Adipose tissue (tissue), 3 donors: ENCODE measurements around the gene VTI1A. TPM values are rescaled to one million over a fixed set of nuclear protein-coding genes. Genes with fewer than 3 reads are reported as not detected.

Experiments
- H3K27ac ChIP-seq: one replicate; pipeline ENCODE4 v1.5.1; 2013; ENCODE audit warnings: low read depth, low read length
- whole genome bisulfite sequencing, 3 donors: extraction: QIAGEN DNeasy Blood & Tissue Kit; methylation state at CpG; one replicate each; pipeline ENCODE4 v1.1.7; 2013; 5-methylcytosine and 5-hydroxymethylcytosine counted together
- polyA plus RNA-seq, 3 donors: library from polyadenylated mRNA; stranded (reverse); fragments of 200-250 nt; gene quantifications; one replicate each; pipeline ENCODE4 v1.2.3, GENCODE V29; 2013
- donor health status: healthy with polysubstance abuse.
- donor health status: Bipolar disorder and iron deficiency.
- donor health status: healthy.

Gene VTI1A
- polyA plus RNA-seq, 3 donors: 5.6 to 15.2 (median 13.5) TPM

DNA sequence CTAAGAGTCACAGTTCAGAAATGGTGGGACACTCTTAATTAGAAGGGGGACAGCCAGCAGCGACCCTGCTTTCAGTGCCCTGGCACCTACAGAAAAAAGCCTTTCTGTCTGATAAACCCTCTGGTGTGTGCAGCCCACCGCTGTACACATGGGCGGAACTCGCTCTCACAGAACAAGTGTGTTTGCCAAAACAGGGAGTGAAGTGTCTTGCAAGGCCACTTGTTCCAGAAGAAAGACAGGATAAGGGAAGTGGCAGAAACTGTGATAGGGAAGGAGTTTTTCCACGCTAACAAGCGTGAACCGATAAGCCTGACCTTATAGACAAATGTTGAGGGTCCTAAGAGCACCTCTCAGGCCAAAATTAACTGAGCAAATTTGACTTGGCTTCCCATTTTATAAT, 299.3 kb downstream of the VTI1A start:
- no peak overlapping the region for H3K27ac ChIP-seq
- WGBS, 3 donors: 42 to 88% (median 88%) methylated on average over 7 of the region's 7 CpGs

DNA sequence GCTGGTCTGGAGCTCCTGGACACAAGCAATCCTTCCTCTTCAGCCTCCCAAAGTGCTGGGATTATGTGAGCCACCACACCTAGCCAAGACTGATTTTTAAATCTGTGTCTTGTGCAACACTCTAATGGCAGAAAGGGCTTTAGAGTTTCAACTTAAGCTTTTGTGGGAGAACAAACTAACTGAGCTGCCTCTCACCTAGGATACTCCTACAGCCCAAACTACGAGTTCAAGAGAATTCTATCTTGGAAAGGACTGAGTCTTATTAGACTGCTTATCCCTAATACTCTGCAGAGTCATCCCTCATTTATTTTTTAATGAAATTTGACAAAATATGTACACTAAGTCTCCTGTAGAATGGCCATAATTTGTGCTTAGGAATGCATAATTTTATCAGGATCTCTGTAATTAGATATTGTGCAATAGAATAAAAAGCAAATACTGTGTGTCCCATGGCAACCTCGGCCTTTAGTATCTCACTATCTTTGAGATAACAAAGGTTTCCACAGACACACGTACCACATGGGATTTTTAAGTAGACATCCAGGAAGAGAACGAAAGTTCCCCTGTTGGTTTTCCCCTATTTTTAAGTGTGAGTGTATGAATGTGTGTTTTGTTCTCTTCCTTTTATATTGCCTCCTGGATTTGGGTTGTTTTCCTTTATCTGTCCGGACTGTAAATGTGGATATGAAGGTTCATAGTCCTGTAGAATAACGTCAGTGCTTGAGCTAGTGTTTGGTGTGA, 303.6 kb downstream of the VTI1A start:
- H3K27ac ChIP-seq: no peak overlapping the region
- 45 to 75% (median 71%) methylated on average over 6 of the region's 6 CpGs for WGBS, 3 donors

DNA sequence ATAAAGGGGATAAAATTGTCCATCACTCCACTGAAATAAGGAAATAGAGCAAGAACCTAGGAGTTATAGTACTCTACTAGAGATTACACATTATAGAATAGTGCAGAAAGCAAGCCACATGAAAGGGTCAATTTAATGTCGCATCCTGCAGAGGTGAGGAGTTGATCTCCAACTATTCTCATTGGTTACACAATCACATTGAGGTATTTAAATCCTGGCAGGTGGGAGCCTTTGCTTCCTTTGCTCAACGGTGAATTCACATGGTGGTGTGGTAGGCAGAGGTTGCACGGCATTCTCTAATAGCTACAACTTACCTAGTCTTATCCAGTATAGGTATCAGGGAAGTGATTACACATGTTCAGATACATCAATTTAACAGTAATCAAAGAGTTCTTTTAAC, 304.6 kb downstream of the VTI1A start:
- H3K27ac ChIP-seq: no peak overlapping the region
- WGBS, 3 donors: 86 to 92% (median 90%) methylated on average over 3 of the region's 3 CpGs

DNA sequence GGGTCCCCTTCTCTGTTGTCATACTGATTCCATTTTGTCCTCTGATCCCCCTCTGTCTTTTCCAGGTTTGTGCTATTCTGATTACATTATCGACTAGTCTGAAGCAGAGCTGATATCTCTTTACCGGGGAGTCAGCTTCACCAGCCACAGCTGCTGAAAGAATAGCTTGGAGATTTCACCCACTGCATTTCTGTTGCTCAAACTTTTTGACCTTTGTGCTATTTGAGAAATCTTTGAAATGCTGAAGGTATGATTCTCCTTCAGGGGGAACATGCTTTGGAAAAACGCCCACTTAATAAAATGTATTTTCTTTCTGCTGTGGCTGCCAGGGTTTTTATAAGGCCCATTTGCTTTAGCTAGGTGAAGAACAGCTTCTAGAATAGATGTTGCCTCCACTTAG, 305.3 kb downstream of the VTI1A start:
- 68 to 77% (median 76%) methylated on average over 3 of the region's 3 CpGs for WGBS, 3 donors
- no peak overlapping the region for H3K27ac ChIP-seq

DNA sequence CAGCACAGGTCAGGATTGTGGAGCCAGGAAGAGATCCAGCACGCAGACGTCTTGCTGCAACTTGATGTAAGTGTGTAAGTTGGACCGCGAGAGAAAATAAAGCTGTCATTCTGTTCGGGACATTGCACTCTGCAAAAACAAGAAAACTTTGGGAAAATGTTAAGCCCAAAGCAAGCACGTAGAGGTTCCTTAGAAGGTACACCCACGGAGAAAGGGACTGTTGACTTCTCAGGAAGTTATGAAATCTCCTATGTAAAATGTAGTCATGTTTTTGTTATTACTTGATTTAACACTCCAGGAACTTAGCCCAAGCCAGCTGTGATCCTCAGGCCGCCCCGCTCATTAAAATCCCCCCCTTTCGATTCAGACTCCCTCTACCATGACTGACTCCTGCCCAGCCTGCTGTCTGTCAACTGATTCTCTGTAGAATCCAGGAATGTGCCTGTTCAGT, 307.0 kb downstream of the VTI1A start:
- WGBS, 3 donors: 50 to 76% (median 54%) methylated on average over 10 of the region's 10 CpGs
- no peak overlapping the region for H3K27ac ChIP-seq

DNA sequence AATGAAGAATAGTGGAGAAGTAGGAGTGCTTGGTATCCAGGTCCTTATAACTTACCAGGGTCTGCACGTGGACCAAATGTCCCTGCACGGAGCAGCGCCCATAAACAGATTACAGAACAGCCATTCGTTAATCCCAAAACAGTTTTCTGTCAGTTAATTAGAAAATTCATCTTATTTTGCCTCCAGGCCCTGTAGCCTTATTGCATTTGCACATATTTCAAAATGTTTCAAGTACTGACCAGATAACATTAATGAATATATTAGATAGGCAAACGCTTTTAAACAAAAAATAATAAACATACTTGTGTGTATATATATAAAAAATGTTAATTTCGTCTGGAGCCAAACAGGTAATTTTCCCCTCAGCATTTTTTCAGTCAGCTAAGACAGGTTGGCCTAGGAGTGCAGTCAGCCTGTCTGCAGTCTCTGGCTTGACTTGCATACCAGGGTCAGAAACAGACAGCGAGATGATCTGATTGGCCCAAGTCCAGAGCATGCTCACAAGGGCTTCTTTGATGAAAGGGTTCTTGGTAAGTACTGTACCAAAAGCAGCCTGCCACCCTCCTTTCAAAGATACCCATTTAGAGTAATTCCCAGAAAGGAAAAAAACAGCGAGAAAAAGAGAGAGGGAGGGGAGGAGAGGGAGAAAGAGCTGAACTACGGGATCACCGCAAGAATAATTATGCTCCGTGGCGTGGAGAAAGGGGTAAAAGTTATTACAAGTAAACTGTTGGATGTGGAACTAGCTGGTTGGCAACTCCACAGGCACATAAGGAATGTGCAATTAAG, 308.6 kb downstream of the VTI1A start:
- 83 to 90% (median 87%) methylated on average over 12 of the region's 12 CpGs for WGBS, 3 donors

DNA sequence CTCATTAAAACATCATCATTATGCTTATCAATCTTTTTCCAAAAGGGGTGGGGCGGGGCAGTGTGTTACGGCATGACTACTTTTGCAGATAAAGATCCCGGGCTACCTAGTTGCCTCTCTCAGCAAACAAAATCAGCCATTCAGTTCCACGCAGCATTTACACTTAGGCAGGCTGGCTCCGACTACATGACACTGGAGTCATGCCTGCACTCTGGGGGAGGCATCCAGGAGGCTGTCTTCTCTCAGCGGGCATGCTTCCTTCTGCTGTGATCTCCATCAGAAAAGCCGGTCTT, 309.2 kb downstream of the VTI1A start:
- no peak overlapping the region for H3K27ac ChIP-seq
- 65 to 83% (median 81%) methylated on average over 7 of the region's 7 CpGs for whole genome bisulfite sequencing, 3 donors

More for the DNA sequence above, 308.6 kb downstream of the VTI1A start:
- H3K27ac ChIP-seq: no peak overlapping the region

DNA sequence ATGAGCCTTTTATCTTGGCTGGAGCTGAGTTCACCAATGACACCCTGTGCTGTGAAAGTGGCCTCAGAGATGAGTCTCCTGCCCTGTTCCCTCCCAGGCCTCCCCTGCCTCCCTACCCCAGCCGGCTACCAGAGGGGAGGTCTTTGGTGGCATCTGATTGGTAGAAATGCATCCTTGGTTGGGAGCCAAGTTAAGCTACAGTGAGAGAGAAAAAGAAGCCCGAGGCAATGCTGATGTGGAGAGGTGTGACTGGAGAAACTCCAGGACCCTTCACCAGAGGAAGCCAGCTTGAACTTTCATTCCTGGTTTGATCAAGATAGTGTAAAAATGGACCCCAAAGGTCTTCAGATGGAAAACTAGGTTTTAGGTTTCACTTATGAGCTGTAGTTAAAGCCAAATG, 311.9 kb downstream of the VTI1A start:
- no peak overlapping the region for H3K27ac ChIP-seq
- 78 to 88% (median 79%) methylated on average over 2 of the region's 2 CpGs for WGBS, 3 donors

DNA sequence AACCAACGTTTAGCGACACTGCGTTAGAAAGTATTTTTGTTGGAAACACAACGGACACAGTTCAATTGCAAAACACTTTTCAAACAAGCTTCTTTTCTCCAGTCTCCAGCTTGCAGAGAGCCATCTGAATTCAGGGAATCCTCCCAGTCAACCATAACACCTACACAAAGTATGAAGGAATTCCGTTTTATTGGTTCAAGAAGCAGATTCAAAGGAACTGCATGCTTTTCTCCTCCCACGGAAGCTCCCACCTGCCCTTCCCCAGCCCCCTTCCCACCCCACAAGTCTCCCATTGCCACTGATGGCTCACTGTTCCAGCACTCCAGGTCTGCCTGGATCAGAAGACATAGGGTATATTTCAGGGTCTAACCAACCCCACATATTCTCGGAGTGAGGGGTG, 312.5 kb downstream of the VTI1A start:
- H3K27ac ChIP-seq: no peak overlapping the region
- 89 to 98% (median 91%) methylated on average over 7 of the region's 7 CpGs for WGBS, 3 donors

DNA sequence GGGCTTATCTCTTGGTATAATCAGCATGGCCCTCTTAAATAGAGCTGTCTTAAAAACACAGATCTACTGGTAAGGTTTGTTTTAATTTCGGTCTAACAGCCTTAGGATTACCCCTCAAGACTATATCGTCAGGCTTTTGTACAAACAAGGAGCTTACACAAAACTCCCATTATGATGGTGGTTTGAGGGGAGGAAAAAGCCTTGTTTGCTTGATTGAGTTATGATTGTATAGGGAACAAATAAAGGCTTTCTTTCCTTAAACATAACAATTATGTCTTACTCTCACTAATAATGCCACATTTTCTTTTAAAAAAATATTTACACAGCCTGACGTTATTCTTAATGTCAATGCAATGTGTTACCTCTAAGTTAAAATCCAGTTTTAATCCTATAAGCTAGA, 314.2 kb downstream of the VTI1A start:
- H3K27ac ChIP-seq: no peak overlapping the region
- 89 to 96% (median 89%) methylated on average over 3 of the region's 3 CpGs for WGBS, 3 donors

DNA sequence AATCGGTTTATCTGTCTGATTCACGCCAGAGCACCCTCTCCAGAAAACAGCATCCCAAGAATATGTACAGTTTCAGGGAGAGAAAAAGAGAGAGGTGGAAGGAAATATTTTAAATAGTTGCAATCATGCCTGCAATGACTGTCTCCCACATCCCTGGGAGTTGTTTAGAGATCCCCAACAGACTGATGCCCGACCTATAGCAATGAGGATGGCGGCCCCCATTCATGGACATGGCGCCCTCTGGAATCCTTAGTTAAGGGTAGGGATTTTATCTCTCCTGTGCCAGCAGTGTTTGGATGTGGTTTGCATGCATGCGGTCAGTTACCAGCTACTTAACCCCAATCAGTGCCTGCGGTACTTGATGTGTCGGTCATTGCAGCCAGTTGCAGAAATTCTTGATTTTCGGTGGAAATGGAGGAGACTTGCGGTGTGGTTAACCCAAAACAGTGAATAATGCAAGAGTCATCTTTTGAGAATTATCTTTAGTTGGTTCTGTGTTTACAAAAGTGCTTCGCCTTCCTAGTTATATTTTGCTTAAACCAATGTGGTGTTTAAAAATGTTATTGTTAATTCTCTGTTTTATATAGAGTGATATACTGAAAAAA, 317.0 kb downstream of the VTI1A start:
- whole genome bisulfite sequencing, 3 donors: 94 to 98% (median 98%) methylated on average over 11 of the region's 11 CpGs
- no peak overlapping the region for H3K27ac ChIP-seq

DNA sequence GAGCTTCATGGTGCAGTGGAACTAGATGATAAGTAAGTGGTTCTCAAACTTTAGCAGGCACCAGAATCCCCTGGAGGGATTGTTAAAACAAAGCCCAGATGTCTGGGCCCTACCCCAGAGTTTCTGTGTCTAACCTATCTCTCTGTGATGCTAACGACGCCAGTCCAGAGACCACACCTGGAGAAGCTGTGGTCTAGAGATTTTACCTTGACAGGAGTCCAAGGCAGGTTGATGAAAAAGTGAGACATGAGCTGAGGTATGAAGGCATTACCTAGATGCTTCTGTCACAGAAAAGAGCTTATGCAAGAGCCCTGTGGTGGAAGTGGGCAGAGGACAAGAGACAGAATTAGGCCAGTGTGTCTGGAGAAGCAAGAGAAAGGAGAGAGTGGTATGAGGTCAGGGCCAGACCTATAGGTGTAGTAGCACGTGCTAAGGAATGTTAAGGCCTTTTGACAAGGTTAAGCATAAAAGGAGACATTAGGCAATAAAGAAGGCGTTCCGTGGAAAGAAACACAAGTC, 318.8 kb downstream of the VTI1A start:
- 94 to 96% (median 95%) methylated on average over 5 of the region's 5 CpGs for WGBS, 3 donors
- no peak overlapping the region for H3K27ac ChIP-seq

DNA sequence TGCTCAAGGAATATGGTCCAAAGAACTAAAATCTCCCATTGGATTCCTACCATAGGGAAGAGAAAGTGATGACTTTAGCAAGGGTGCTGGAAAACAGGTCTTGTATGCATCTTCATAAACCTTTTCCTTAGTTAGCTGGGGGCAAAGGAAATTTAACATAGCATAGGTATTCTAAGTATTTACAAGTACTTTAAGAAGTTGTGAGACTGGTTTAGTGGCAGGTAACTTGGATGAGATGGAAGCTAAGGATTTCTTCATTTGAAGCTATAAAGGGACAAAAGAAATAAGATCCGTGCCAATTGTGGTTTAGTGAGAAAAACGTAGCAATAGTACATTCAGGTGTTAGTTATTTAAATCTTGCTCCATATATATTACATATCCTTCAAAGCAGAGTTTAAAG, 319.6 kb downstream of the VTI1A start:
- WGBS, 3 donors: 87 to 91% (median 90%) methylated on average over 2 of the region's 2 CpGs
- H3K27ac ChIP-seq: no peak overlapping the region

DNA sequence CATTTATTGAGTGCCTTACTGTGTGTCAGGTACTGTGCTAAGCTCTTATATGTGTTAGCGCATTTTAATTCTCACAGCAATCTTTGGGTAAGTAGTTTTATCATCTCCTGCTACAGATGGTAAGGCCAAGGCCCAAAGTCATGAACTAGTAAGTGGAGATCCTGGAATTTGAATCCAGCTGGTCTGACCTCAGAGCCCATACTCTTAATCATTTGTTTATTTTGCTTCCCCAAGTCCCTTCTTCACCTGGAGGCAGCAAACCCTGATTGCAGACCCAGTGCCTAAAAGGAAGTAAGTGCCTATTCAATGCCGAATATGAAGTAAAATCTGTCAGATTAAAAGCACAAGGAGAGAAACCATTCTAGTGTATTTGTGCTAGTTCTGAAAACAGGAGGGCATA, 320.1 kb downstream of the VTI1A start:
- WGBS, 3 donors: 90 to 93% (median 92%) methylated on average over 2 of the region's 2 CpGs
- no peak overlapping the region for H3K27ac ChIP-seq

DNA sequence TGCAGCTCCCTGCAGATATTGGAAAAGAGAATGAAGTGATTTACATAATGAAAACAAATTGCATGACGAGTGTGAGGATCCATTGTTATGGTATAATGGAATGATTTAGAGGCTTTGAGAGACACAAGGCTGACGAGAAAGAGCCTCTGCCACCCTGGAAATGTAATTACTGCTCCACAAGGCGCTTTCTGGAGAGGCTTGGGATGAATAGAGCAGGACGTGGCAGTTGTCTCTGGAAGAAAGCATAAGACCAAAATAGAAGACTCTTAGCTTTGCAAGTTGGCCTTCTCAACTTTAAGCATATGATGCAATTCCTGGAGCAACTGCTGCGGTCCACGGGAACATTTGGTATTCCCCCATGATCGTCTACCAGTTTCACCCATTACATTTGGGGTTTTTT, 321.1 kb downstream of the VTI1A start:
- no peak overlapping the region for H3K27ac ChIP-seq
- WGBS, 3 donors: 88 to 96% (median 90%) methylated on average over 7 of the region's 7 CpGs

DNA sequence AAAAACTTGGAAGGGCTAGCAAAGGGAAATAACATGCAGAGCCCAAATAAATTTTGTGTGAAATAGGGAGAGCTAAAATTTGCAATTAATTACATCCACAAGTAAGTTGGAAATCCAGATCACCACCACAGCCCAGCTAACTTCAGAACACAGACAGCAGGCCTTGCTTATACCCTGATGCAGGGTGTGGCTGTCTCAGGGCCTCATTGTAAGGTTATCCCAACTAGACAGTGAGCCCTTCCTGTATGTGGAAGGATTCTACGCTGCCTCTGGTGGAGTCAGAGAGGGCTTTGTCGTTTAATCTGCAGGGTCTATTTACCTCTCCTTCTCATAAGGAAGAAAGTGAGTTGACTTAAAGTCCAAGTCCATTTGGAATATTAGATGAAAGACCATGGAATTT, 322.1 kb downstream of the VTI1A start:
- WGBS, 3 donors: 87 to 93% (median 89%) methylated on average over 2 of the region's 2 CpGs

DNA sequence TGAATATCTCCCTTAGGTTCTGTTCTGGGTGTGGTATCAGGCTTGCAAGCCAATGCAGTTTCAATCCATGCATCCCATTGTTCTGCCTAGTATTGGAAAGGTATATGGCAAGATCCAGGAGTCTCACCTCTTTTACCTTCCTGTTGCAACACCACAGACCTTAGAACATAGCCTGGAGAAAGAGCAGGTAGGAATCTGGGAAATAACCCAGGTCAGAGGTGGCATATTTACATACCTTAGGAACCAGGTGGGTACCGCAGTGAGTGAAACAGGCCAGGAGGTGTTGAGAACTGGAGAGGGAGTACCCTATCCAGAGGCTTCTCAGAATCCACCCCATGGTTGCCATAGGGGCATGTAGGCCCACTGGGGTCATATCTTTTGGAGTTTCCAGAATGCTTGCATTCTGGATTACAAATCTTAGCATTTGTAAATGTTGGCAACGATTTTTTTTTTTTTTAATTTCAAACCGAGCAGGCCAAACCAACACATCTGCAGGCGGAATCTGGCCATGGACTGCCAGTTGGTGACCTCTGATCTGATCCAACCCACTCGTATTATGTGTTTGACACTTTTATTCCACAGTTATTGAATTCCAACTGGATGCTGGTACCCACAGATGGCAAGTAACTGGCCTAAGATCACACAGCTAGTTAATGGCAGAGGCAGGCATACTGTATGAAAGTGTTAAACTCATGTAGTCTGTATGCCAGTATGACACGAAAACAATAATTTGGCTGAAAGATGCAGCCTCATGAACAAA, 322.8 kb downstream of the VTI1A start:
- WGBS, 3 donors: 87 to 94% (median 92%) methylated on average over 6 of the region's 6 CpGs
- no peak overlapping the region for H3K27ac ChIP-seq

More for the DNA sequence above, 322.1 kb downstream of the VTI1A start:
- H3K27ac ChIP-seq: no peak overlapping the region

DNA sequence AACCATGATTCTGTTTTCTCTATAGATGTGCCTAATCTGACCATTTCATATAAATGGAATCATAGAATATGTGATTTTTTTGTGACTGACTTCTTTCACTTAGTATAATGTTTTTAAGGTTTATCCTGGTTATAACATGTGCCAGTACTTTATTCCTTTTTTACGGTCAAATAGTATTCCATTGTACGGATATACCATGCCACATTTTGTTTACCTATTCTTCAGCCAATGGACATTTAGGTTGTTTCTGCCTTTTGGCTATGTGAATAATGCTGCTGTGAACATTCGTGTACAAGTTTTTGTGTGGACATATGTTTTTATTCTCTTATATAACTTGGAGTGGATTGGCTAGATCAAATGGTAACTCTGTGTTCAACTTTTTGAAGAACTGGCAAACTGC, 324.7 kb downstream of the VTI1A start:
- no peak overlapping the region for H3K27ac ChIP-seq
- 89 to 99% (median 98%) methylated on average over 3 of the region's 3 CpGs for WGBS, 3 donors

DNA sequence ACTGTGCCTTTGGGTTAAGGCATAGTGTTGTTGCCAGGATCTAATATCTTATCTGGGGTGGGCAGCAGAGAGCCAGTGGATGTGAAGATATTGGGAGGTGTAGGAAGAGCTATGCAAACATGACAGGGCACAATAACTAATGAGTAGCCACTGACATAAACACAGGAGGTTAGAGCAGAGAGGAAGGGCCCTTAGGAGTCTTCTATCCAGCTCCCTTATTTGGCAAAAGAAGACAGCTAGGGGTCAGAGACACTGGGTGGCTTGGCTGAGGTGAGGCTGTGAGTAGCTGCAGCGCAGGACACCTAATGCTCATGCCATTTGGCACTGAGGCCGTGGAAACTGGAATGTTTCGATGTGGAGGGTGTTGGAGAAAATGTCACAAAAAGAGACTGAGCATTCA, 326.8 kb downstream of the VTI1A start:
- no peak overlapping the region for H3K27ac ChIP-seq
- WGBS, 3 donors: 96 to 99% (median 97%) methylated on average over 3 of the region's 3 CpGs
